HCT116 (cell line): ENCODE measurements around the gene WDR83.

ENCODE experiments used
- CTCF ChIP-seq, 3 experiments: fragments of 200-600 bp in 1 of 3; sonication (generic) in 1 of 3; IDR thresholded peaks in 2 of 3; conservative IDR thresholded peaks in 1 of 3; 2 replicates each; pipeline ENCODE4 v1.5.1; 2012 to 2017; ENCODE audit warnings: low read depth in 2 of 3, low read length in 2 of 3, antibody characterized with exemption in 1 of 3, borderline replicate concordance in 1 of 3, control low read depth in 1 of 3, mild to moderate bottlenecking in 1 of 3, mixed read lengths in 1 of 3, mixed run types in 1 of 3, moderate library complexity in 1 of 3; ENCODE audit not compliant: insufficient read depth in 1 of 3
- EZH2phosphoT487 ChIP-seq: fragments of 200-600 bp; IDR thresholded peaks from 2 replicates; pipeline ENCODE4 v1.6.1; 2018; ENCODE audit warnings: antibody characterized with exemption, borderline replicate concordance

GRCh38 chr19:12668346-12668745 is 1.7 kb downstream of the WDR83 start:
- TF ChIP-seq CTCF (IDR thresholded peaks at IDR 0.05 in 2 of 3, conservative IDR thresholded peaks at IDR 0.05 in 1 of 3; ENCODE audit: borderline replicate concordance in 1 of 3, insufficient read depth in 1 of 3, low read depth in 2 of 3, low read length in 2 of 3) (no peak), EZH2phosphoT487 (no peak)
